ENCODE results near the gene SH3PXD2B.
"Not testable (repeated sequence)": the region's sequence is repeated elsewhere in the genome, so short reads cannot be mapped to it uniquely, and the experiment has no call there.

The SH3PXD2B gene

DNA sequence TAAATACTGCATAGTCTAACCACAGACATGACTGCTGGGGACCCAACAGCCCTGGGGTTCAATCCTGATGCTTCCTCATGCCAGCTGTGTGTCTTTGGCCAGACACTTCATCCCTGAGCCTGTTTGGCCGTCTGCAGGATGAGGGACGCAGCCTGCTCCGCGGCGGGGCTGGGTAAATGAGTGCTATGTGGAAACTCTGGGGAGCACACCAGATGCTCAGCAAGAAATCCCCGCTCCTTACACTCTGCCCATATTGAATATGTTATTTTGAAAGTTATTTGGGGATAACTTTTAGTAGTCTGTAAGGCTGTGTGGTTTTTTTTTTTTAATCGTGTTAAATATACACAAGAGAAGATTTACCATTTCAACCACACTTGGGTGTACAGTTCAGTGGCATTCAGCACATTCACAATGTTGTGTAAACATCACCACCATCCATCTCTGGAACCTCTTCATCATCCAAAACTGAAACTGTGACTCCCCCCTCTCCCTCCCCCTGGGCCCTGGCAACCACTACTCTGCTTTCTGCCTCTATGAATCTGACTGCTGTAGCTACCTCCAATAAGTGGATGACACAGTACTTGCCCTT is 42.7 kb downstream of the SH3PXD2B start:
- no peaks in the 10 kb centered on the region for H3K27me3 ChIP-seq (replicated peaks; ENCODE audit: control insufficient read depth, insufficient read depth, low read length)
- peak; percentile 59 for DNase-seq (ENCODE audit: low read depth)
- H3K36me3 ChIP-seq (ENCODE audit: control insufficient read depth, insufficient read depth, low read length, severe bottlenecking): no peaks in the 10 kb centered on the region
- no peaks in the 10 kb centered on the region for H3K9me3 ChIP-seq (ENCODE audit: control insufficient read depth, low read length)
- peaks cover 70% of the 10 kb centered on the region for H3K4me1 ChIP-seq (ENCODE audit: control insufficient read depth, insufficient read depth, low read length)
- peak overlapping the region; percentile 61 for H3K4me3 ChIP-seq (ENCODE audit: low read length)
- peak overlapping the region; percentile 84 for H3K9ac ChIP-seq (ENCODE audit: low read length)

DNA sequence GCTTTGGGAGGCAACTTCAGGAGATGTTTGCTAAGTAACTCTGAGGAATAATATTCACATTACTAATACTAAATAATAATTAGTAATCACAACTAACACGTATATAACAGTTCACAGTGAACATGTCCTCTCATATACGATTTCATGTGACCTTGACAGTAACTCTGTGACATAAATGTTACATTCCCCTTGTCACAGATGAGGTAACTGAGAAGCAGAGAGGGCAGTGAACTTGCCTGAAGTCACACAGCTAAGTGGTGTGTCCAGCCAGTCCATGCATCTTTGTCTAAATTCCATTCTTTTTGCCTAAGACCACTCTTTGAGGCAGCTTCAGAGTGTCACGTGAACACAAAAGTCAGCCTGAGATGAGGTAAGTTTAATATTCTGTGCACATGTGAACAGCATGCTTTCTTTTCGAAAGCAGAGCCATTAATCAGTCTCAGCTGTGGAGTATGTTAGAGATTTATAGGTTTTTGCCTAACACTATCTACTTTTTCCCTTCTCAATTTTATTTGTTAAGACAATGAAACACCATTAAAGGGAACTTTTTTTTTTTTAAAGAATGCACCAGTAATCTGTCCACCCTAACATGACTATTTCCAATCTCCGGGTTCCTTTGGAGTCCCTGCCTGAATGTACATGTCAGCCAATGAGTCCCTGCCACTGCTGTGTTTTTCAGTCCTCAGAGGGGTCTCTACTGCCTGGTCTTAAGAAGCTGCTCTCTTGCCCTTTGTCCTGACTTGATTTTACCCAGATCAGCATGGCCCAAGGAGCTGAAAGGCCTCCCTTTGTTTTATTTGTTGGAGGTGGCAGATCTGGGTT is 43.5 kb downstream of the SH3PXD2B start:
- DNase-seq (ENCODE audit: low read depth): peak; percentile 78
- peaks cover 6% of the 10 kb centered on the region for H3K36me3 ChIP-seq (ENCODE audit: control insufficient read depth, insufficient read depth, low read length, severe bottlenecking)
- H3K9me3 ChIP-seq (ENCODE audit: control insufficient read depth, low read length): no peaks in the 10 kb centered on the region
- H3K27me3 ChIP-seq (replicated peaks; ENCODE audit: control insufficient read depth, insufficient read depth, low read length): no peaks in the 10 kb centered on the region
- H3K4me3 ChIP-seq (ENCODE audit: low read length): peak overlapping the region; percentile 30
- peaks cover 70% of the 10 kb centered on the region for H3K4me1 ChIP-seq (ENCODE audit: control insufficient read depth, insufficient read depth, low read length)
- peak overlapping the region; percentile 84 for H3K9ac ChIP-seq (ENCODE audit: low read length)

DNA sequence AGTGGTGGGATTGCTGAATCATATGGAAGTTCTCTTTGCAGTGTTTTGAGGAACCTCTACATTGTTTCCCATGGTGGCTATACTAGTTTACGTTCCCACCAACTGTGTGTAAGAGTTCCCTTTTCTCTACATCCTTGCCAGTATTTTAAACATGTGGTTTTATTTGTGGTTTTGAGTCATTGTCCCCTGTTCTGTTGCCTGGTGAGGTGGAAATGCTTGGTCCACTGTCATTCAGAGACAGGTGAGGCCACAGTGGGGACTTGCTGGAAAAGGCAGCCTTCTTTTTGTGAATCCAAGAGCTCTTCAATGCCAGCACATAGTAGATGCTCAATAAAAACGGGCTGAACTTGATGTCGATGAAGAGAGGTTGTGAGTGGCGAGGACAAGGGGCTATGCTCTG is 44.2 kb downstream of the SH3PXD2B start:
- H3K9me3 ChIP-seq (ENCODE audit: control insufficient read depth, low read length): no peaks in the 10 kb centered on the region
- H3K4me3 ChIP-seq (ENCODE audit: low read length): no peak overlapping the region
- no peak overlapping the region for H3K9ac ChIP-seq (ENCODE audit: low read length)
- no peak for DNase-seq (ENCODE audit: low read depth)
- peaks cover 65% of the 10 kb centered on the region for H3K4me1 ChIP-seq (ENCODE audit: control insufficient read depth, insufficient read depth, low read length)
- H3K36me3 ChIP-seq (ENCODE audit: control insufficient read depth, insufficient read depth, low read length, severe bottlenecking): peaks cover 13% of the 10 kb centered on the region
- no peaks in the 10 kb centered on the region for H3K27me3 ChIP-seq (replicated peaks; ENCODE audit: control insufficient read depth, insufficient read depth, low read length)

DNA sequence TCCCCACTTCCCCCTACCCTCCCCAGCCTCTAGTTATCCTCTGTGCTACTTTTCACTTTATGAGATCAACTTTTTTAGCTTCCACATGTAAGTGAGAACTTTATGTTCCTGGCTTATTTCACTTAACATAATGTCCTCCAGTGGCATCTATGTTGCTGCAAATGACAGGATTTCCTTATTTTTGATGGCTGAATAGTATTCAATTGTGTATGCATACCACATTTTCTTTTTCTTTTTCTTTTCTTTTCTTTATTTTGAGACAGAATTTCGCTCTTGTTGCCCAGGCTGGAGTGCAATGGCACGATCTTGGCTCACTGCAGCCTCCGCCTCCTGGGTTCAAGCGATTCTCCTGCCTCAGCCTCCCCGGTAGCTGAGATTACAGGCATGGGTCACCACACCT is 44.8 kb downstream of the SH3PXD2B start:
- Histone ChIP-seq H3K4me1 (ENCODE audit: control insufficient read depth, insufficient read depth, low read length) (peaks cover 58% of the 10 kb centered on the region), H3K36me3 (ENCODE audit: control insufficient read depth, insufficient read depth, low read length, severe bottlenecking) (peaks cover 20% of the 10 kb centered on the region)
- not testable (repeated sequence) for H3K4me3 ChIP-seq (ENCODE audit: low read length); H3K27me3 ChIP-seq (replicated peaks; ENCODE audit: control insufficient read depth, insufficient read depth, low read length); DNase-seq (ENCODE audit: low read depth); H3K9me3 ChIP-seq (ENCODE audit: control insufficient read depth, low read length); H3K9ac ChIP-seq (ENCODE audit: low read length)

DNA sequence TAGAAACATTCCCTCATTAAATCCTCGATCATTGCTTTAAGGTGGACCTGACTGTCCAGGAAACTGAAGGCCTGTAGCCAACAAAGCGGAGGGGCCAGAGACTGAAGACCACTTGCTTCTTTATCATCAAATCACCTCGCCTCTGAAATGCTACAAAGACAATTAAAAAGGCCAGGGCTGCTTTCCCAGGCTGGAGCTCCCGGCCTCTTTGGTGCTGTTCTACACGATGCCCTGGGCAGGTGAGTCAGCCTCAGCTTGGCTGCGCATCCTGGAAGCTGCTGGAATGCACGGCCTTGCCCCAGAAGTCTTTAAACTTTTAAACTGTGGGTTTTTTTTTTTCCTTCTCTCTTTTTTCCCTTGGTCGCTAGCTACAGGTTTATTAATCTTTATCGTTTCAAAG is 46.5 kb downstream of the SH3PXD2B start:
- no peaks in the 10 kb centered on the region for H3K27me3 ChIP-seq (replicated peaks; ENCODE audit: control insufficient read depth, insufficient read depth, low read length)
- H3K4me1 ChIP-seq (ENCODE audit: control insufficient read depth, insufficient read depth, low read length): peaks cover 55% of the 10 kb centered on the region
- H3K9ac ChIP-seq (ENCODE audit: low read length): peak overlapping the region; percentile 38
- H3K36me3 ChIP-seq (ENCODE audit: control insufficient read depth, insufficient read depth, low read length, severe bottlenecking): peaks cover 22% of the 10 kb centered on the region
- DNase-seq (ENCODE audit: low read depth): peak; percentile 60
- H3K9me3 ChIP-seq (ENCODE audit: control insufficient read depth, low read length): no peaks in the 10 kb centered on the region
- H3K4me3 ChIP-seq (ENCODE audit: low read length): no peak overlapping the region

DNA sequence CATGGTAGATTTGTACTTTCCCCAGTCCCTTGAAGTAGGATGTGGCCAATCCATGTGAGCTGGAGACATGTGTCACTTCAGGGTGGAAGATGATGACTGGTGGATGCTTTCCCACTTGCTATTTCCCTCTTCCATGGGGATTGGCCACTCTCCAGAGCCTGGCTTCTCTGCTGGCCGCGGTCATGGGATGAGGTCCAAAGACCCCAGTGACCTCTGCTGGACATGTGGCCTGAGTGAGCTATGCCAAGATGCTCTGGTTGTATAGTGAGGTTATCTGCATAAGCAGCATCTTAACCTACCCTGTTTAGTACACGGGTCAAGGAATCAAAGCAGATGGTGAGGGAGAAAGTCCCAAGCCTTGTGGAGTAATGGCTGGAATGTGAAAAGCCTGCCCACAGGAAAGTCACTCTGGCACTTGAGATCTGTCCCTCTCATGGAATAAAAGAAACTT is 47.1 kb downstream of the SH3PXD2B start:
- H3K4me3 ChIP-seq (ENCODE audit: low read length): no peak overlapping the region
- H3K4me1 ChIP-seq (ENCODE audit: control insufficient read depth, insufficient read depth, low read length): peaks cover 56% of the 10 kb centered on the region
- peak overlapping the region; percentile 38 for H3K9ac ChIP-seq (ENCODE audit: low read length)
- DNase-seq (ENCODE audit: low read depth): no peak
- H3K36me3 ChIP-seq (ENCODE audit: control insufficient read depth, insufficient read depth, low read length, severe bottlenecking): peaks cover 22% of the 10 kb centered on the region
- no peaks in the 10 kb centered on the region for H3K9me3 ChIP-seq (ENCODE audit: control insufficient read depth, low read length)
- H3K27me3 ChIP-seq (replicated peaks; ENCODE audit: control insufficient read depth, insufficient read depth, low read length): no peaks in the 10 kb centered on the region

DNA sequence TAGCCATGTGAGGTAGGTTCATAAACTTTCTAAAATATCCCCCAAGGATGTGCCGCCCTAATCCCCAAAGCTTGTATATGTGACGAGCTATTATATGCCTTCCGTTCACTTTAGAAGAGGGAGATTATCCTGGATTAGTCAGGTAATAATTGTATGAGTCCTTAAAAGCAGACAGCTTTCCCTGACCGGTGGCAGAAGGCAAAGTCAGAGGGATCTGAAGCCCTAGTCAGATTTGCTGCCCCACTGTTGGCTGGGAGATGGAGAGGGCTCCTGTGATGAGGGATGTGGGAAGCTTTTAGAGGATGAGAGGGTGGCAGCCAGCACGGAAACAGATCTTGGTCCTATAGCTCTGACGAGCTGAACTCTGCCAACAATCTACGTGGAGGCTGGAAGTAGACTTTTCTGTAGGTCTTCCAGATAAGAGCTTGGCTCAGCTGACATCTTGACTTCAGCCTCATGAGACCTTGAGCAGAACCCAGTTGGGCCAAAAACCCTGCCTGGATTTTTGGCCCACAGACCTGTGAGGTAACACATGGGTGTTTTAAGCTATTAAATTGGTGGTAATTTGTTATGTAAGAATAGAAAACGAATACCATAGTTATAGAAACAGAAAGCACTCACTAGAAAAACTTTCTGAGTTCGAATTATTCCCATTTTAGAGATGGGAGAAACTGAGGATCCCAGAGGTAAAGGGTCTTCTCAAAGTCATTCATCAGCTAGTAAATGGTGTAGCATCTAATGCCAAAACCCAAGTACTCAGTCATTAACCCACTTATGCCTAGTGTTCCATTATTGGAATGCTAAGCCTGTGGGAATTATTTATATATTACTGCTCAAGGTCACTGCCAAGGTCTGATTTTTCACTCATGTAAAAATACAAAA is 48.9 kb downstream of the SH3PXD2B start:
- H3K36me3 ChIP-seq (ENCODE audit: control insufficient read depth, insufficient read depth, low read length, severe bottlenecking): peaks cover 22% of the 10 kb centered on the region
- H3K4me3 ChIP-seq (ENCODE audit: low read length): no peak overlapping the region
- no peaks in the 10 kb centered on the region for H3K27me3 ChIP-seq (replicated peaks; ENCODE audit: control insufficient read depth, insufficient read depth, low read length)
- H3K9ac ChIP-seq (ENCODE audit: low read length): no peak overlapping the region
- DNase-seq (ENCODE audit: low read depth): no peak
- peaks cover 43% of the 10 kb centered on the region for H3K4me1 ChIP-seq (ENCODE audit: control insufficient read depth, insufficient read depth, low read length)
- no peaks in the 10 kb centered on the region for H3K9me3 ChIP-seq (ENCODE audit: control insufficient read depth, low read length)

DNA sequence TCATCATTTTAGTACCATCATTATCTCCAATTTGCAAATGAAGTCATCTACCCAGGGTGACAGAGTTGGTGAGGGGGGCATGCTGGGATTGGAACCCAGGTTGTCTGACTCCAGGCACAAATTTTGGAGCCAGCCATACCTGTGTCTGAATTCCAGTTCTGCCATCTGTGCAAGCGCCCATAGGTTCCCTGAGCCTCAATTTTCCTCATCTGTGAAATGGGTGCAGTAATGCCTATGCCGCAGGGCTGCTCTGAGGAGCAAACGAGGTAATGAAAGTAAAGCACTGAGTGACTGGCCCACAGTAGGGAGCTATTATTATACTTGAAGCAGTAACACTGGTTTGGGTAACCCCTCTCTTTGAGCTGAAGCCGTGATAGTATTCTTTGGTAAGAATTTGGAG is 49.6 kb downstream of the SH3PXD2B start:
- H3K9ac ChIP-seq (ENCODE audit: low read length): no peak overlapping the region
- H3K9me3 ChIP-seq (ENCODE audit: control insufficient read depth, low read length): no peaks in the 10 kb centered on the region
- peaks cover 45% of the 10 kb centered on the region for H3K4me1 ChIP-seq (ENCODE audit: control insufficient read depth, insufficient read depth, low read length)
- H3K27me3 ChIP-seq (replicated peaks; ENCODE audit: control insufficient read depth, insufficient read depth, low read length): no peaks in the 10 kb centered on the region
- DNase-seq (ENCODE audit: low read depth): no peak
- peaks cover 23% of the 10 kb centered on the region for H3K36me3 ChIP-seq (ENCODE audit: control insufficient read depth, insufficient read depth, low read length, severe bottlenecking)
- H3K4me3 ChIP-seq (ENCODE audit: low read length): no peak overlapping the region

DNA sequence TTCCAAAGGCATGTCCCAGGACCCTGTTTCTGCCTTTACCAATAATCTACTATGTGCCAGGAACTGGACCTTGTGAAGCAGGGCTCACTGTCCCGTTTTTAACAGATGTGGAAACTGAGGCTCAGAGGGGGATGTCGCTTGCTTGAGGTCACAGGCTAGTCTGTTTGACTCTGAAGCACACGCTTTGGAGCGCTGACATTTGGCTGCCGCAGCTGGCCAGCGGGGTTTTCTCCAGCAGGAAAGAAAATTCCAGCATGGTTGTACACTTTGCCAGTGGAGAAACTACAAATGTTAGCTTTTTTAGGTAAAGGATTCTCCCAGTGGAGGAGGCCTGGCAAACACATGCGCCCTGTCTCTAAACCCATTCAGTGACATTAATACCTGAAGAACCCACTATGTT is 50.5 kb downstream of the SH3PXD2B start:
- Histone ChIP-seq H3K27me3 (replicated peaks; ENCODE audit: control insufficient read depth, insufficient read depth, low read length) (no peaks in the 10 kb centered on the region), H3K4me1 (ENCODE audit: control insufficient read depth, insufficient read depth, low read length) (peaks cover 50% of the 10 kb centered on the region), H3K36me3 (ENCODE audit: control insufficient read depth, insufficient read depth, low read length, severe bottlenecking) (peaks cover 27% of the 10 kb centered on the region), H3K9me3 (ENCODE audit: control insufficient read depth, low read length) (no peaks in the 10 kb centered on the region), H3K4me3 (ENCODE audit: low read length) (peak overlapping the region; percentile 27), H3K9ac (ENCODE audit: low read length) (peak overlapping the region; percentile 78)
- no peak for DNase-seq (ENCODE audit: low read depth)

DNA sequence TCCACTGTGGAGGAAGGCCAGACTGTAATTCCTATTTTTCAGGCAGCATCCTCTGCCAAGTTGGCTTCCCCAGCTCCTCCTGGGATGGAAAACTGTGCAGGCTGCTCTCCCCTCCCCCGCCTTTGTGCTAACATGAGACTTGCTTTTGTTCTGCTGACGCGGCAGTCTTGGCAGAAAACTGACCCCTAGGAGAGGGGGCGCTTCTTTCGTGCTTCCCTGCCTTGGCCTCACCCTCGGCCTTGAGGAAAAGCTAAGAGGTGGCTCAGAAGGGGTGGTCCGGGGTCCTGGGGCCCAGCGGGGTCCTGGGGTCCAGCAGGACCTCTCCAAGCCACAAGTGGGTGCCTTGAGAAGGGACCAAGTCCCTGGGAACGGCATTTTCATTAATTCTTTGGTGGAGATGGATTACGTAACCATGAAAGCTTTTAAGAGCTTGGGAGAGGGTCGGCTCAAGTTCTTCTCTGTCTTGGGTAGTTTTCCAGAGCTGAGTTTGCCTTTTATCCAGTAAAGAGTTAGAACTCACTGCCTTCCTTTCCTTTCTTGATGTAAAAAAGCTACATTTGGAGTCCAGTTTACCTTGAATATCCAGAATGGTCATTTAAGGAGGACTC is 51.0 kb downstream of the SH3PXD2B start:
- DNase-seq (ENCODE audit: low read depth): no peak
- Histone ChIP-seq H3K9me3 (ENCODE audit: control insufficient read depth, low read length) (no peaks in the 10 kb centered on the region), H3K27me3 (replicated peaks; ENCODE audit: control insufficient read depth, insufficient read depth, low read length) (no peaks in the 10 kb centered on the region), H3K9ac (ENCODE audit: low read length) (peak overlapping the region; percentile 78), H3K4me3 (ENCODE audit: low read length) (peak overlapping the region; percentile 27), H3K36me3 (ENCODE audit: control insufficient read depth, insufficient read depth, low read length, severe bottlenecking) (peaks cover 27% of the 10 kb centered on the region), H3K4me1 (ENCODE audit: control insufficient read depth, insufficient read depth, low read length) (peaks cover 50% of the 10 kb centered on the region)

Data from adipocyte (in vitro differentiated cells).